Activated T-cell treated with anti-CD3 and anti-CD28 coated beads for 1 hour (primary cell): ENCODE results near the gene ATP1A2.
A peak's percentile ranks its signal among the peaks of the same experiment; 100 is the strongest.

Source experiments
- DNase-seq: peaks from one replicate; pipeline ENCODE4 v3.0.0-alpha.2; 2020; ENCODE audit warnings: low read depth

Gene ATP1A2

DNA sequence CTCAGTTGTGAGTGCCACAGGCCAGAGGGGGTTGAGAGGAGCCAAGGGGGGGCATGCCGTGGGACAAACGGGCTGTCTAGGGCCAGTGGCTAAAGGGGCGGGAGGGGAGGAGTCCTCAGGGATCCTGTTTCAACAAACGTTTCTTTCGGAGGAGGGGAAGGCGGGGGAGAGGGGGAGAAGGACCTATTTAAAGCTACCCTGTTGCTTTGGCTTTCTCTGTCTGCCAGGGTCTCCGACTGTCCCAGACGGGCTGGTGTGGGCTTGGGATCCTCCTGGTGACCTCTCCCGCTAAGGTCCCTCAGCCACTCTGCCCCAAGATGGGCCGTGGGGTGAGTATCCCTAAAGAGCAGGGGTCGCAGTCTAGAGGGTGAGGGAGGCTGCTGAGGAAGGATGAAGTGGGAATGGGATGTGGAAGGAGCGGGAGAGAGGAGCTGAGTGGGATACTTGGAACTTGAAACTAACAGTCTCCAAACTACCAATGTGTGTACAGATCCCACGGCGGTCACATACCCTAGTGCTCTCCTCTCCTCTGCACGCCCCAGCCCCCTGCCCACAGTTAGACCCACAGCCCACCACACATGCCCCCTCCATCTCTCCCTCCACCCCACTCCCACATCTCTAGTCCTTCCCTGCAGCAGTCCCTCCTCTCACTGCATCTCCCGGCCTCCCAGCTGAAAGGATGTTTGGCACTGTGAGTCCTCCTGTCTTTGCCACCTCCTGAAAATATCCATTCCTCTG, at the start of gene ATP1A2:
ATP1A2 (plus strand) TSS at position 215 of the 738 bp plus-strand sequence; CDS start at position 318, 103 bp downstream.
- DNase-seq = no peak

DNA sequence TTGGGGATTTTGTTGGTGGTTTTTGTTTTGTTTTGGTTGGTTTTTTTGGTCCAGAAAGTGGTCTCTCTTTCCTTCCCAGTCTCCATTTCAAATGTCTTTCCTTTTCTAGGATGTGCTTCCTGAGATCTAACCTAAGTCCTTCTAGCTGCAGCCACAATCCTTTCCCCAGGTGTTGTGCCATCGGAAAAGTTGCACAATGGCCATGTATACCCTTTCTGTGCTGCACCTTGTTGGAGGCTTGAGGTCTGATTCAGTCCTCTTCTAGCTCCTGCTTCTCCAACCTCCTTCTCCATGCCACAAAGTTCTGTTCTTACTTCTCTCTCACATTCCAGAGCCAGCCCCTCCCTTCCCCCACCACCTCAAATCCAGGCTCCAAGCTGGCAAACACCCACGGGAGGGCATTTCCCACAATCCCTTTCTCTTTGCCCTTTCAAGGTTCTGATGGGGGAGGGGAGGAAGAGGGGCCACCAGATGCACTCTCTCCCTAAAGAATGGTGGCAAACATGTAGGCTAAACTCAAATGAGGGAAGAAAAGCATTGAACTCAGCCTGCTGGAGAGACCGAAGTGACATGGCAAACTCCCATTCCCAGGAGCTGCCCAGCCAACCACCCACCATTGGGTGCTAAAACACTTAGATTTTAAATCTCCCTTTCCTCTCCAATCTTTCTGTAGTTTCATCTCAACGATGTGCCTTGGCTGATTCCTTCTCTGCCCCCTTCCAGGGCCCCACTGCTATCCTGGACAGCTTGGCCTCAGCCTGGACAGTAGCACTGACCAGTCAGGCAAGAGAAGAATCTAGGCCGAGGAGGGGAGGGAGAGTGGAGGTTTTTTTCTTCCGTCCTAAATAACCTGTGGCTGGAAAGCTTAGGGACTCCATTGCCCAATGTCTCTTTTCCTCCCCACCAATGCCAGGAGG, 48.5 kb upstream of the ATP1A2 start:
- no peak for DNase-seq

DNA sequence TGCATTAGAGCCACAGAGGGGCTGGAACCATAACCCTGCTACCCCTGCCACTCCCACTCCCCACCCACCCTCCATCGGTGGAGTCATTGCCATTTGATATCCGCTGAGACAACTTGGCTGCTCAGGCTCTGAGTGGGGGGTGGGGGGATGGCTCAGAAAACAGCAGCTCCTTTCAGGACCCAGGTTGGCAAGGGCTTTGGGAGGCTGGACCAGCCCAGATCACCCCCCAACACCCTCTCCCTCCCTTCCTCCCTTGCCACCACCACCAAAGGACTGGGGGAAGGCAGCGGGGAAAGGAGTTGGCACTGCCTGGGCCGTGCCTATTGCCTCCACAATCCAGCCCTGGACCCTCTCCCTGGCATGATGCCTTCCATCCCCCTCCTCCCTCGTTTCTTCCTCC, 47.3 kb upstream of the ATP1A2 start:
- DNase-seq = no peak

DNA sequence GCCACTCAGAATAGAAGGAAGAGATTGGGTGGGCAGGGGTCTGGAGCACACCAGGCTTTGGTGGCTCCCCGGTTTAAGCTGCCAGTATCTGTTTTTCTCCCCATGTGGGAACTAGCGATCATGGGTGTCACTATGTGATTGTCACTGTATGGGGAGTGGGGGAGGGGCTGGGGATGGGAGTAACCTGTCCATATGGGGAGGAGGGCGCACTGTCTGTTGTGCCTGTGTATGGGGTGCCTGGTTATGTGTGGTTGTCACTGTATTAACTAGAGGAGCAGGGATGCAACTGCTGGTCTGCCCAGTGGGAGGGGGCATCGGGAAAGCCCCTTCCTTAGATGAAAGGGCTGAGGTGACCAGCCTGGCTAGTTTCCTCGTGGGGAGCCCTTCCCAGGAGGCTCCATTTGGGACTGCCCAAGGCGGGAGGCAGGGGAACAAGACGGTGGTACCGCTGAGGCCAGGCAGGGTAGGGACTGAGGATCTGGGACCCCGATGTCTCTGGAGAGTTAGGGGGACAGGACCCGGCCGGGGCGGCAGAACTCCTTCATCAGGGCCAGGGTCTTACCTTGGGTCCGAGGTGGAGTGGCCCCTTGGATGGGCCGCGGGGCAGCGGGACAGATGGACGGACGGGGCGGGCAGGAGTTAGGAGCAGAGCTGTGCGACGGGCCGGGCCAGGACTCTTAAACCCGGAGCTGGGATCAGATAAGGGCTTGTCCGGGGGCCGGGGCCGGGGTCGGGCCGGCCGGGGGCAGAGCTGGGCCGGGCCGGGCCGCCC, 45.9 kb upstream of the ATP1A2 start, which contains the start of gene KCNJ10:
KCNJ10 (minus strand) TSS at position 701 of the 772 bp plus-strand sequence. CDS start 27,628 bp downstream, outside the sequence.
- DNase-seq = no peak

DNA sequence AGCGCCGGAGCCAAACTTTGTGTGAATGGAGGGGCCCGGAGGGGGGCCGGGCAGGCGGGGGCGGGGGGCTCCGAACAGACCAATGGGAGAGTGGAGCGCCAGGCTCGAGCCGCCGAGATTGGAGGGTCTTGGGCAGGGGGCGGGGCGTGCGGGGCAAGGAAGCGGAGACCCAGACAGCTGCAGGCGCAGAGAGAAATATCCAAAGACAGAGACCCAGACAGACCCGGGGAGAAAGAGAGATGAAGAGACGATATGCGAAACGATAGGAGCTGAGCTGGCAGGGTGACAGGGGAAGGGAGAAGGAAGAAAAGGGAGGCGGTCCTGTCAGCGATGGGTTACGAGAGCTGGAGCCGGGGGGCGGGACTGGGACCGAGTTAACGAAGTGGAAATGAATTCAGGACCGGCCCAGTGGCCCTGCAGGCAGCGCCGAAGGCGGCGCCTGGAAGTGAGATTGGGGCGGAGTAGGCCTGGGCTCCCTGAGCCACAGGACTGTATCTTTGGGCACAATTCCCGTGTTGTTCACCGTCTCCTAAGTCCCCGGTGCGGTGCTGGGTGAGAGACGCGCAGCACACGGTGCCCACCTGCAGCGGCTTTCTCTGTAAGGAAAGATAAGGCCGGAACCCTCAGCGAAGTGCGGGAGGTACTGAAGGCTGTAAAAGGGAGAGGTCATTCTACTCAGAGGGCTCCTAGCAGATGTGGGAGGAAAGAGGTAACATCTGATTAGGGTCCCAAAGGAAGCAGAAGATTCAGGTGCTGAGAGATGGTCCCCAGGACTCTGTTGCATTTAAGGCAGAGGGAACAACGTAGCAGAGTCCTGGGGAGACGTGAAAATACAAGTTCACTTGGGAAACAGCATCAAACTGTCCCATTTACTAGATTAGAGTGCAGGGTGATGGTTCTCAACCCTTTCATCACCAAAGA, 45.1 kb upstream of the ATP1A2 start:
- peak; percentile 68 for DNase-seq

DNA sequence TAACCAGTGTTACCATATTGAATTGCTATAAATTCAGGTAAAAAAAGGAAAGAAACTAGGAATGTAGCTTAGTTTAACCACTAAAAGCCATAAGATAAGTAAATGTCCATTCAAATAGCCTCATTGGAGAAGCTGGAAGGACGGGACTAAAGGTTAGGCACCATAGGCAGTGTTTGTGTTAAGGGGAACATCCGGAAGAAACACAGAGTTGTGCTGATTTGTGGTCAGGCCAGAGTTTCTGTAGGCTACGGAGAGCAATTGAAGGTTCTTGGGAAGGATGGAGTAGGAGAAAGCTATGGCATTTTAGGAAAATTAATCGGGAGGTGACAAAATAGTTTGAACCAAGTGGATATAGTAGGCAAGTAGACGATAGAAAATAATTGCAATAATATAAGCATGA, 44.3 kb upstream of the ATP1A2 start:
- DNase-seq = no peak

DNA sequence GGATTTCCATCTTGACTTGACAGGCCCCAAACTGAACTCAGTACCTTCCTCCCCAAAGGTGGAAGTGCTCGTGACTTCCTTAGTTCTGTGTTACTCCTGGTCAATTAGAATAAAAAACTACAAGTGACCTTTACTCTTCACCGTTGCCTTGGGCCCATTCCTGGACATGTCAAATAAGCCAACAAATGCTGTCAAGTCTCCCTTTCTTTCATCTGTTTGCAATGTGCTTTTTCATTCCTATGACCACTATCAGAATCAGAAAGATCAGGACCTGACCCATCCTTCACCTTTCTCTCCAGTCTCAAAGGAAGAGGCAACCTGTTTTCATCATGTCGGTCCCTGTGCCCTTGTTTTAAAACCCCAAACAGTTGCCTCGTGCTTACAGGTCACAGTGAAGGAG, 40.7 kb upstream of the ATP1A2 start:
- DNase-seq = no peak

DNA sequence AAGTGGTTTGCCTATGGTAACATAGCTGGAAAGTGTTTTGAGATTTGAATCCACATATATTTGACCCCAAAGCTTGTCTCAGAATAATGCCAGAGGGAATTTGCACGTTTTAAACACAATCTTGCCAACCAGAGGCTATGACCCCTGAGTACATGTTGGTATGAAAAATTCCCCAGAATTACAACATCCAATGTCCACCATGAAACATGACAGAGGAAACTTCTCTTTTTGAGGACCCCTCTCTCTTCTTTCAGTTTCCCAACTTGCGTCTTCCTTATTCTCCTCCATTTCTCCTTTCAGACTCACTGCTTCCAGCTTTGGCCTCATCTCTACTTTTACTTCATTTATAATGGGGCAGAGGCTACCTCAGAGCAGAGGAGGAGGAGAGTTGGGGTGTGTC, 39.7 kb upstream of the ATP1A2 start:
- no peak for DNase-seq

DNA sequence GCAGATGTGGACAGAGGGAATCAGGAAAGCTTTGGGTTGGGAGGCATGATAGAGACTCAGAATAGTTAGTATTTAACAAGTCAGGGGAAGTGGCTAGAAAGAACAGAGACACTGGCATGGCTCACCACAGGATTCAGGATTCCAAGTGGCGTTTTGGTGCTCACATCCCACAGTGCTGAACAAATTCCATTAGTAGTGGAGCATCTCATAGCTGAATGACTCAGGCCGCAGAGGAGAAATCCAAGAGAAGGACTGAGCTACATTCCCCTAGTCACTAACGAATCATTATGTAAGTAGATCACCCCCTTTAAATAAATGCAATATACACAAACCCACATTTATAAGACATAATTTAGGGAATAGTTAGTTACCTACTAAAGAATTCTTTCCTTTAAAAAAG, 39.3 kb upstream of the ATP1A2 start:
- no peak for DNase-seq

DNA sequence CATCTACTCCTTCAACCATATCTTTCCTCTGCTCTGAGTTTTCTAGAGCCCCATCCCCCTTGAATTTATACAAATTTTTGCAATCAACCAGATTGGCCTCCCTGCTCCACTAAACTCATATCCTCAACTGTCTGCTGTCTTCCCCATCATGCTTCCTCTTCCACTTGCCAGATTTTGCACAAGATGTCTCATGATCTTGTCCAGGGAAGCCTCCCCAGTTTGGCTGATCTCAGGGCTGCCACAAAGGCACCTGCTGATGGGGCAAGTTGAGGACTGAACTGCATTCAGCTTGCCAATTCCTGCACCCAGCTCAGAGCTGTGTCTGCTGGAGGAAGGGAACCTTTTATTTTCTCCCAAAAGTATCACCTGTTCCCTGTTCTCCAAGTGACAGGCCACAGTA, 38.1 kb upstream of the ATP1A2 start:
- DNase-seq = no peak

DNA sequence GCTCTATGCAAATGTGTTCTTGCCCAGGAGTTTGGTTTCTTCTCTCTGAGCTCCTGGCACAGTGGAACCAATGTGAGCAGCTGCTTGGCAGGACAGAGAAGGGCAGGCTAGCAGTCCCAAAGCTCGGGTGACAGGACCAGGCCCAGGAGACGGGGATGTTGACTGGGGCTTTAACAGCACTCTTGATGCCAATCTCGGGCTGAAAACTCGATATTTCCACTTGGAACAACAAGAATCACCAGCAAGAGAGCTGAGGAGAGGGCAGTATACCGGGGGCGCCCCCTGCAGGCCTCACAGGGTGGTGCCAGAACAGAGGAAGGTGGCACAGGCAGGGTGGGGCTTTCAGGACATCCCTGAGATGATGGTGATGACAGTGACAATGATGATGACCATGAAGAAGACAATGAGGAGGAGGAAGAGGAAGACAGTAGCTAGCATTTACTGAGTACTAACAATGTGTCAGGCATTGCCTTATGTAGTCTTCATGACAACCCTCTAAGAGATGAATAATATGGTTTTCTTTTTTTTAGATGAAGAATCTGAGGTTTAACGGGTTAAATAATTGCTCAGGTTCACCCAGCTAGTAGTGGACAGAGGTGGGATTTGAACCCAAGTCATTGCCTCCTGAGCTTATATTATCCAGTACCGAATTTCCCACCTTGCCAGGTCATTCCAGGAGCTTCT, 36.9 kb upstream of the ATP1A2 start:
- peak; percentile 35 for DNase-seq

DNA sequence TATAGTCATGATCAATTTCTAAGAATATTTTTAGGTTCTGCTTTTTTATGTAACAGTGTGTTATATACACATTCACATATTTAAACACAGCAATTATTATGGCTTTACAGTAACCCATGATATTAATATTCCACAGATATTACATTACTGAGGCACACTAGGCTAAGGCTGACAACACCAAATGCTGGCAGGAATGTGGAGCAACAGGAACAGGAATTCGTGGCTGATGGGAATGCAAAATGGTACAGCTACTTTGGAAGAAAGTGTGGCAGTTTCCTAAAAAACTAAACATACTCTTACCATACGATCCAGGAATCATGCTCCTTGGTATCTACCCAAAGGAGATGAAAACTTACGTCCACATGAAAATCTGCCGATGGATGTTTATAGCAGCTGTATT, 36.1 kb upstream of the ATP1A2 start:
- no peak for DNase-seq

DNA sequence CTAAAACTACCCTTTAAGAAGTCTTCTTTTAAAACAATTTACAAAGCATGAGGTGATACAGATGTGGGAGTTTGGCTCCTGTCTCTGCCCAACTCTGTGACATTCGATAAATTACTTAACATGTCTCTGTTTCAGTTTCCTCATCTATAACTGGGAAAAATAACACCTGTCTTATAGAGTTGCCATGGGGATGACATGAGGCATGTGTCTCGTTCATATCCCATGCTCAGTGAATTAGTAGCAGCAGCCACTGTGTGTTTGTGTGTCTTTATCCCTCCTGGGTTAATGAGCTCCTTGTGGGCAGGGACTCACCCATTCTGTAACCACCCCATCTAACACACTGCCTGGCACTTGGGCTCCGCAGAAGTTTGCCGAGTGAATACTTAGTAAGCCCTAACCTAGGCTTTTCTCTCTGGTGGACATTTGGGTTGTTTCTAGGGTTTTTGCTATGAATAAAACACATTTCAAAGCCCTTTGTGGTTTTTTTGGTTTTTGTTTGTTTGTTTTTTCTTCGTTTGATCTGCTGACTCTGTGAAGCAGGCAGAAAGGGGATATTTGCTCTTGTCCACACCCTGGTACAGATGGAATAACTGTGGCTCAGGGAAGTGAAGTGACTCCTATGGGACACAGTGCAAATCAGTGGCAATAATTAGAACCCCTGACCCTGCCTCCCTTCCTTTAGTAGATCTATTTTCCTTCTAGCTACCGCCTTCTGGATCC, 35.0 kb upstream of the ATP1A2 start:
- DNase-seq = no peak

DNA sequence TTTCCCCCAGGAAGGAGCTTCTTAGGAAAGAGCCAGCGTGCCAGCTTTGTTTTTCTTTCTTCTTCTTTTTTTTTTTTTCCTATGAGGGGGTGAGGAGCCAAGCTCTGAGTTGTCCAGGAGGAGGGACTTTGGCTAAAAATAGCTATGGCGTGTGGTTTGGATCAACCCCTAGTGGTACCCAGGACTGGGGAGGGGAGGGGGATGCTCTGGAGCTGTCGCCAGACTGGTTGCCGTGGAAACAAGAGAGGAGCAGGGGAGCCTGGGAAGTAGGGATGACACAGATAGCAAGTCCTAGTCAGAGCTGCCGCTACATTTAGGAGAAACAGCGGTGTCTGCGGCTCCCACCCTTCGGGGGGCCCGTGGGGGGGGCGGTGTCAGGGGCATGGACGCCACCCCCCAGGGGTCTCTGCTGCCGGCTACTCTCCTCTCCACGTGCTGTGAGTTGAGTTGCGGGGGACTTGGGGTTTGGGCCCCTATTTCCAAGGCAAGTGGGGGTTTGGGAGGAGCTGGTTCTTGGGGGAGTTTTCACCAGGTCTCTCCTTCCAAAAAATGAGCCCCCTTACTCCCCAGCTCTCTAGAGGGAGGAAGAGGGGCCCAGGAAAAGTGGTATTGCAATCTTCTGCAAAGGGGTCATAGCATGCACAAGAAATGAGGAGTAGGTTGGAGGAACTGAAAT, 34.2 kb upstream of the ATP1A2 start, which contains the start of gene KCNJ9:
KCNJ9 (plus strand) TSS at position 278 of the 676 bp plus-strand sequence. CDS start 2,493 bp downstream, outside the sequence.
- no peak for DNase-seq

DNA sequence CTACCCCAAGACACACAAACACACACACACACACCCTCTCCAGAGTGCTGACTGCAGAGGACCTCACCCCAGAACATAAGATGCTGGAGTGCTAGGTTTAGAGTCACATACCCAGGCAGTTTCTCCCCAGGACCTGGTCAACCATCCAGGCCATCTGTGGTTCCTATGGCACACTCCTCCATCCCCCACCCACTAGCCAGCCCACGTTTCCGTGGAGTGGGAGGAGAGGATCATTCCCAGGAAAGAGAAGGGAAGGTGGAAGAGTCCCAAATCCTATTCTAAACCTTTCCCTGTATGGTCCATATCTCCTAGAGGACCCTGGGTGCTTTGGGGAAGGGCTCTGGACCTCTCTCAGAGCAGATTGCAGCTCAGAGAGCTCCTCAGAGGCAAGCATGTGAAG, 33.1 kb upstream of the ATP1A2 start:
- no peak for DNase-seq

DNA sequence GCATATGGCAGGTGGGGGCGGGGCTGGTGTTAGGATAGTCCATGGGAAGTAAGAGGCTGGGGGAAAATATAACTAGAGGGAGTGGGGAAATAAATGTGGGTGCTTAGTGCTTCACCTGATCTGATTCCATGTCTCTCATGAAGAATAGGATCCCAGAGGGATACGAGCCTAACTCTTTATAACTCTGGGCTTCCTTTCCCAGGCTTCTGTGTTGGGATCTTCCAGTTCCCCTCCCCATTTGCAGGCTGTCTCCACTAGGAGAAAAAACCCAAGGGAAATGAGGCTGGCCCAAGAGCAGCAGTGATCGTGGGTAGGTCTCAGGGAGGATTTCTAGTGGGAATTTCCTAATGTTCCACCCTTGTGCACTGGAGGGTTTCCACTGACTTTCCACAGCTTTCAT, 32.6 kb upstream of the ATP1A2 start:
- DNase-seq = no peak

DNA sequence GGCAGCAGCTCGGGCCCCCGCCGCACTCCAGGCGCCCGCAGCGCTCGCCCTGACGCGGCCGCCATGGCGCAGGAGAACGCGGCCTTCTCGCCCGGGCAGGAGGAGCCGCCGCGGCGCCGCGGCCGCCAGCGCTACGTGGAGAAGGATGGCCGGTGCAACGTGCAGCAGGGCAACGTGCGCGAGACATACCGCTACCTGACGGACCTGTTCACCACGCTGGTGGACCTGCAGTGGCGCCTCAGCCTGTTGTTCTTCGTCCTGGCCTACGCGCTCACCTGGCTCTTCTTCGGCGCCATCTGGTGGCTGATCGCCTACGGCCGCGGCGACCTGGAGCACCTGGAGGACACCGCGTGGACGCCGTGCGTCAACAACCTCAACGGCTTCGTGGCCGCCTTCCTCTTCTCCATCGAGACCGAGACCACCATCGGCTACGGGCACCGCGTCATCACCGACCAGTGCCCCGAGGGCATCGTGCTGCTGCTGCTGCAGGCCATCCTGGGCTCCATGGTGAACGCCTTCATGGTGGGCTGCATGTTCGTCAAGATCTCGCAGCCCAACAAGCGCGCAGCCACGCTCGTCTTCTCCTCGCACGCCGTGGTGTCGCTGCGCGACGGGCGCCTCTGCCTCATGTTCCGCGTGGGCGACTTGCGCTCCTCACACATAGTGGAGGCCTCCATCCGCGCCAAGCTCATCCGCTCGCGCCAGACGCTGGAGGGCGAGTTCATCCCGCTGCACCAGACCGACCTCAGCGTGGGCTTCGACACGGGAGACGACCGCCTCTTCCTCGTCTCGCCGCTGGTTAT, 31.4 kb upstream of the ATP1A2 start:
- DNase-seq = peak; percentile 68

DNA sequence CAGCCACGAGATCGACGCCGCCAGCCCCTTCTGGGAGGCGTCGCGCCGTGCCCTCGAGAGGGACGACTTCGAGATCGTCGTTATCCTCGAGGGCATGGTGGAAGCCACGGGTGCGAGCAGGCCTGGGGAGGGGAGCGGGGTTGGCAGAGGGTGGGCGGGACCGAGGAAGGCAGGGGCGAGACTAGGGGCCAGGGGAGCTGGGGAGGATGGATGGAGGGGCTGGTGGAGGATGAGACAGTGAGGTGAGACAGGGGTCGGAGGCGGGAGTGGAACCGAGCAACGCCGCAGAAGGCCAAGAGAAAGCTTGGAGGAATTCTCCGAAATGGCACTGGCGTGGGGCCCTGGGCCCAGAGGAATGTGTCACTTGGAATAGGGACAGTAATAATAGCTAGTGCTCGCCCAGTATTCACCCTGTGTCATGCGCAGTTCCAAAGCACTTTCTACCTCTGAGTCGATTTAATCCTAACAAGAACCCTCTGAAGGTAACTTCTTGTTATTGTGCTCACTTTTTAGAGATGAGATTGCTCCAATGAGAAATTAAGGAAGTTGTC, 30.7 kb upstream of the ATP1A2 start:
- DNase-seq = no peak
